ENCODE results near the gene ZNF414. TPM values are rescaled to one million over a fixed set of nuclear protein-coding genes. Genes with fewer than 3 reads are reported as not detected.

Gene ZNF414
- total RNA-seq, 1 experiment from 2014 or later = 27.2 TPM

- Mint-ChIP-seq H3K27ac (ENCODE audit: low read depth, unreplicated experiment) (no peak overlapping the region), H3K36me3 (ENCODE audit: insufficient read depth, unreplicated experiment) (peaks cover 100% of the 10 kb centered on the region), H3K9me3 (ENCODE audit: unreplicated experiment) (no peaks in the 10 kb centered on the region), H3K27me3 (ENCODE audit: insufficient read depth, unreplicated experiment) (no peaks in the 10 kb centered on the region), H3K4me1 (ENCODE audit: insufficient read depth, unreplicated experiment) (no peaks in the 10 kb centered on the region), H3K4me3 (ENCODE audit: unreplicated experiment) (no peak overlapping the region)
- ChIA-PET CTCF (interaction anchor here (0.6 to 0.8 kb wide), 2 partner anchors 112 to 115 kb away, joined by 3 to 4 read pairs; no protein-coding TSS in a partner anchor), POLR2A (interaction anchor here (0.6 to 0.9 kb wide), 3 partner anchors 17 to 606 kb away, joined by 3 read pairs; partner anchors contain the start of gene HNRNPM)
- TF ChIP-seq, protein P1, sequence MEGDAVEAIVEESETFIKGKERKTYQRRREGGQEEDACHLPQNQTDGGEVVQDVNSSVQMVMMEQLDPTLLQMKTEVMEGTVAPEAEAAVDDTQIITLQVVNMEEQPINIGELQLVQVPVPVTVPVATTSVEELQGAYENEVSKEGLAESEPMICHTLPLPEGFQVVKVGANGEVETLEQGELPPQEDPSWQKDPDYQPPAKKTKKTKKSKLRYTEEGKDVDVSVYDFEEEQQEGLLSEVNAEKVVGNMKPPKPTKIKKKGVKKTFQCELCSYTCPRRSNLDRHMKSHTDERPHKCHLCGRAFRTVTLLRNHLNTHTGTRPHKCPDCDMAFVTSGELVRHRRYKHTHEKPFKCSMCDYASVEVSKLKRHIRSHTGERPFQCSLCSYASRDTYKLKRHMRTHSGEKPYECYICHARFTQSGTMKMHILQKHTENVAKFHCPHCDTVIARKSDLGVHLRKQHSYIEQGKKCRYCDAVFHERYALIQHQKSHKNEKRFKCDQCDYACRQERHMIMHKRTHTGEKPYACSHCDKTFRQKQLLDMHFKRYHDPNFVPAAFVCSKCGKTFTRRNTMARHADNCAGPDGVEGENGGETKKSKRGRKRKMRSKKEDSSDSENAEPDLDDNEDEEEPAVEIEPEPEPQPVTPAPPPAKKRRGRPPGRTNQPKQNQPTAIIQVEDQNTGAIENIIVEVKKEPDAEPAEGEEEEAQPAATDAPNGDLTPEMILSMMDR (IDR thresholded peaks at IDR 0.05; ENCODE audit: unreplicated experiment) = no peak
- intact Hi-C loops (cut with micrococcal nuclease) = no loop called here
- BruUV-seq (replicated peaks) = no TSS peak
- no peak for DNase-seq (ENCODE audit: unreplicated experiment)
Observed at GRCh38 chr19:8469613-8470368, 44.2 kb downstream of the ZNF414 start.

DNA sequence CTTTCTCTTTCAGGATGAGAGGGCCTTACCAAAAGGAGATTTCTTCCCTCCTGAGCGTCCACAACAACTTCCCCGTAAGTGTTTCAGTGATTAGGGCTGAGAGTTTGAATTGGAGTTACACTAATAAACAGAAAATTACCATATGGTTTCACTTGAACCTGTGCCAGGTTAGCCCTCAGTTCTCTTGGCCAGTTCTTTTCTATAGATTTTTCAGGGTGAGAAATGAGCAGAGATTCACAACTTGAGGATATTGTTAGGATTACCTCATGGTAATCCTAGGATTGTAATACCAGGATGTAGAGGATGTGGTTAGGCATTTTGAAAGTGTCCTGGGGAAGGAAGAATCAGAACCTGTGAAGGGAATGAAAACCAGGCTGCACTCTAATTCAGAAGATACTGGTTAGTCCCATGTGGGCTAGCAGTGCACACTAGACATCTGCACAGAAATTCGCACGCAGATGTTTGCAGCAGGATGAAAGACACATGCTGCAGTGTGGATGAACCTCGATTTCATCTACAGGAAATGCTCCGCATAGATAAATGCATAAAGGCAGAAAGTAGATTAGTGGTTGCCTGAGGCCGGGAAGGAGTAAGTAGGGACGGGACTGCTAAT is 45.1 kb downstream of the ZNF414 start:
- TF ChIP-seq, protein P1 (IDR thresholded peaks at IDR 0.05; ENCODE audit: unreplicated experiment) = no peak
- Mint-ChIP-seq H3K27ac (ENCODE audit: low read depth, unreplicated experiment) (peak overlapping the region; percentile 2), H3K27me3 (ENCODE audit: insufficient read depth, unreplicated experiment) (no peaks in the 10 kb centered on the region), H3K9me3 (ENCODE audit: unreplicated experiment) (no peaks in the 10 kb centered on the region), H3K4me1 (ENCODE audit: insufficient read depth, unreplicated experiment) (no peaks in the 10 kb centered on the region), H3K36me3 (ENCODE audit: insufficient read depth, unreplicated experiment) (peaks cover 100% of the 10 kb centered on the region), H3K4me3 (ENCODE audit: unreplicated experiment) (no peak overlapping the region)
- CTCF ChIA-PET = no interaction called here
- POLR2A ChIA-PET = interaction anchor here (0.6 kb wide), 1 partner anchor 607 kb away, joined by 3 read pairs; no protein-coding TSS in a partner anchor
- intact Hi-C loops (cut with micrococcal nuclease) = no loop called here
- BruUV-seq (replicated peaks) = no TSS peak
- DNase-seq (ENCODE audit: unreplicated experiment) = no peak

DNA sequence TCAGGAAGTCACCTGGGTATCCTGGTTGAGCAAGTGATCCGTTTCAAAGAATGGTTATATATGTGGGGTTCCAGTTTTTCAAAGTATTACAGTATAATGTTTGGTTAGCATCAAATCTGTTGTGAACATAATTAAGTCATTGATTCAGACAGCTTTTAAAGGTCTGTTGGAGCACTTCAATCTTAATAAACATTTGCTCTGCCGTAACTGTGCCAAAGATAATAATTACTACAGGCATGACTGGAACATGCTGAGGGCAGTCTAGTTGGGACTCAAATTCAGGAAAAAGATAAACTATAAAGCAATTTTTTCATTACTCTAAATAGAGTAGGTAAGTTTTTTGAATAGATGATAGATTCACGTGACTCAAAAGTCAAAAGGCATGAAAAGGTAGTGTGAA is 45.8 kb downstream of the ZNF414 start:
- BruUV-seq (replicated peaks) = no TSS peak
- H3K9me3 Mint-ChIP-seq (ENCODE audit: unreplicated experiment) = no peaks in the 10 kb centered on the region
- CTCF ChIA-PET = interaction anchor here (1.3 kb wide), 1 partner anchor 37 kb away, joined by 5 read pairs; no protein-coding TSS in a partner anchor
- H3K27me3 Mint-ChIP-seq (ENCODE audit: insufficient read depth, unreplicated experiment) = no peaks in the 10 kb centered on the region
- H3K27ac Mint-ChIP-seq (ENCODE audit: low read depth, unreplicated experiment) = no peak overlapping the region
- intact Hi-C loops (cut with micrococcal nuclease) = no loop called here
- peaks cover 100% of the 10 kb centered on the region for H3K36me3 Mint-ChIP-seq (ENCODE audit: insufficient read depth, unreplicated experiment)
- no peak for DNase-seq (ENCODE audit: unreplicated experiment)
- no peaks in the 10 kb centered on the region for H3K4me1 Mint-ChIP-seq (ENCODE audit: insufficient read depth, unreplicated experiment)
- H3K4me3 Mint-ChIP-seq (ENCODE audit: unreplicated experiment) = no peak overlapping the region
- TF ChIP-seq, protein P1 (IDR thresholded peaks at IDR 0.05; ENCODE audit: unreplicated experiment) = no peak
- POLR2A ChIA-PET = no interaction called here

GRCh38 chr19:8466018-8466417 is 47.9 kb downstream of the ZNF414 start:
- Mint-ChIP-seq H3K4me1 (ENCODE audit: insufficient read depth, unreplicated experiment) (peaks cover 8% of the 10 kb centered on the region), H3K36me3 (ENCODE audit: insufficient read depth, unreplicated experiment) (peaks cover 94% of the 10 kb centered on the region), H3K27ac (ENCODE audit: low read depth, unreplicated experiment) (no peak overlapping the region), H3K9me3 (ENCODE audit: unreplicated experiment) (no peaks in the 10 kb centered on the region), H3K27me3 (ENCODE audit: insufficient read depth, unreplicated experiment) (no peaks in the 10 kb centered on the region), H3K4me3 (ENCODE audit: unreplicated experiment) (no peak overlapping the region)
- CTCF ChIA-PET = no interaction called here
- TF ChIP-seq, protein P1 (IDR thresholded peaks at IDR 0.05; ENCODE audit: unreplicated experiment) = no peak
- intact Hi-C loops (cut with micrococcal nuclease) = no loop called here
- no TSS peak for BruUV-seq (replicated peaks)
- POLR2A ChIA-PET = interaction anchor here (0.7 to 1.5 kb wide), 3 partner anchors 18 to 54 kb away, joined by 3 to 5 read pairs (median 3); partner anchors contain the start of gene HNRNPM
- DNase-seq (ENCODE audit: unreplicated experiment) = no peak

Data from MCF 10A (cell line).